OCI-LY3 (cell line): Measurements from ENCODE around the gene S1PR4.

Experiments used
- CTCF ChIP-seq: fragments of 200-600, 300-600 bp; sonication (generic); IDR thresholded peaks from 2 replicates; pipeline ENCODE4 v1.5.1; 2014; ENCODE audit warnings: antibody characterized with exemption, low read length, low read depth
- EZH2phosphoT487 ChIP-seq: fragments of 200-600 bp; shearing (Covaris generic); IDR thresholded peaks from 2 replicates; pipeline ENCODE4 v1.6.1; 2018; ENCODE audit warnings: antibody characterized with exemption, mixed run types, low read depth

GRCh38 chr19:3216874-3217273 lies 38.3 kb downstream of the S1PR4 start:
- no peak for TF ChIP-seq CTCF
- TF ChIP-seq EZH2phosphoT487, result no peak
